Common myeloid progenitor, CD34-positive (primary cell): ENCODE measurements around the gene ATP1A2.
A peak's percentile ranks its signal among the peaks of the same experiment; 100 is the strongest.

Experiments used
- CTCF ChIA-PET: fragments of 350-600 bp; sonication (Branson Sonifier 250); formaldehyde crosslinking; loops from one replicate; lab custom pipeline; 2021; ENCODE audit warnings: antibody characterized with exemption; lab: Charles Lee
- POLR2A ChIA-PET: fragments of 350-600 bp; sonication (Branson Sonifier 250); formaldehyde crosslinking; loops from one replicate; lab custom pipeline; 2021; ENCODE audit warnings: antibody characterized with exemption; lab: Charles Lee
- DNase-seq, 3 donors: peaks; one replicate each; pipeline versions ENCODE4 v3.0.0 to v3.0.0-alpha.2; 2013
- H3K27ac ChIP-seq, 2 experiments: 1 replicate in 1 of 2; 2 replicates in 1 of 2; pipeline ENCODE4 v1.7.0; 2013; ENCODE audit warnings: inconsistent platforms in 2 of 2, low read length in 2 of 2, mild to moderate bottlenecking in 2 of 2, low read depth in 1 of 2, moderate library complexity in 1 of 2; ENCODE audit not compliant: severe bottlenecking in 2 of 2, insufficient read depth in 1 of 2, poor library complexity in 1 of 2
- H3K27me3 ChIP-seq, 5 experiments: replicated peaks in 2 of 5; 1 replicate in 3 of 5; 2 replicates in 2 of 5; pipeline versions ENCODE4 v1.6.1 to v1.7.0; 2013; ENCODE audit warnings: low read length in 4 of 5, mild to moderate bottlenecking in 2 of 5, moderate library complexity in 2 of 5, inconsistent platforms in 1 of 5; ENCODE audit not compliant: insufficient read depth in 5 of 5, control insufficient read depth in 4 of 5
- H3K36me3 ChIP-seq, 4 experiments: 1 replicate in 2 of 4; 2 replicates in 2 of 4; pipeline versions ENCODE4 v1.6.1 to v1.7.0; 2013; ENCODE audit warnings: low read length in 3 of 4, control low read depth in 1 of 4, mild to moderate bottlenecking in 1 of 4; ENCODE audit not compliant: control insufficient read depth in 4 of 4, insufficient read depth in 4 of 4
- H3K4me1 ChIP-seq, 4 experiments: 1 replicate in 3 of 4; 2 replicates in 1 of 4; pipeline versions ENCODE4 v1.6.1 to v1.7.1; 2013; ENCODE audit warnings: low read length in 3 of 4, mild to moderate bottlenecking in 3 of 4, control low read depth in 1 of 4, inconsistent platforms in 1 of 4, moderate library complexity in 1 of 4; ENCODE audit not compliant: control insufficient read depth in 4 of 4, insufficient read depth in 4 of 4; ENCODE audit errors: control extremely low read depth in 1 of 4
- H3K4me3 ChIP-seq, 7 experiments: 1 replicate in 4 of 7; 2 replicates in 3 of 7; pipeline versions ENCODE4 v1.5.1 to v1.7.0; 2013; ENCODE audit warnings: mild to moderate bottlenecking in 7 of 7, low read length in 6 of 7, moderate library complexity in 6 of 7, inconsistent platforms in 2 of 7, low read depth in 2 of 7, control low read depth in 1 of 7; ENCODE audit not compliant: insufficient read depth in 4 of 7, control insufficient read depth in 1 of 7; ENCODE audit errors: extremely low read depth in 1 of 7
- H3K9me3 ChIP-seq, 5 experiments: 1 replicate in 4 of 5; 2 replicates in 1 of 5; pipeline versions ENCODE4 v1.6.1 to v1.7.1; 2013; ENCODE audit warnings: low read length in 4 of 5, mild to moderate bottlenecking in 2 of 5, inconsistent platforms in 1 of 5, low read depth in 1 of 5, moderate library complexity in 1 of 5; ENCODE audit not compliant: control insufficient read depth in 4 of 5, insufficient read depth in 2 of 5; ENCODE audit errors: control extremely low read depth in 1 of 5
- WGBS: methylation state at CpG from one replicate; pipeline ENCODE4 v1.1.5; 2013; ENCODE audit not compliant: insufficient coverage; 5-methylcytosine and 5-hydroxymethylcytosine counted together

The ATP1A2 gene

GRCh38 chr1:160168016-160168415 is 52.5 kb downstream of the ATP1A2 start:
- no peak for DNase-seq
- no peaks in the 10 kb centered on the region for H3K27me3 ChIP-seq
- no peak overlapping the region for H3K27ac ChIP-seq
- peaks cover 4 to 54% (median 26%) of the 10 kb centered on the region in 4 experiments for H3K4me1 ChIP-seq
- ChIA-PET CTCF (interaction anchor here (0.8 to 2.0 kb wide), 2 partner anchors 28 to 62 kb away, joined by 3 to 4 read pairs; no protein-coding TSS in a partner anchor), POLR2A (interaction anchor here (1.1 kb wide), 1 partner anchor 8 kb away, joined by 3 read pairs; no protein-coding TSS in a partner anchor)
- no peaks in the 10 kb centered on the region for H3K36me3 ChIP-seq
- H3K4me3 ChIP-seq, result no peak overlapping the region
- no peaks in the 10 kb centered on the region for H3K9me3 ChIP-seq
- 70% methylated on average over 2 of the region's 5 CpGs for WGBS

DNA sequence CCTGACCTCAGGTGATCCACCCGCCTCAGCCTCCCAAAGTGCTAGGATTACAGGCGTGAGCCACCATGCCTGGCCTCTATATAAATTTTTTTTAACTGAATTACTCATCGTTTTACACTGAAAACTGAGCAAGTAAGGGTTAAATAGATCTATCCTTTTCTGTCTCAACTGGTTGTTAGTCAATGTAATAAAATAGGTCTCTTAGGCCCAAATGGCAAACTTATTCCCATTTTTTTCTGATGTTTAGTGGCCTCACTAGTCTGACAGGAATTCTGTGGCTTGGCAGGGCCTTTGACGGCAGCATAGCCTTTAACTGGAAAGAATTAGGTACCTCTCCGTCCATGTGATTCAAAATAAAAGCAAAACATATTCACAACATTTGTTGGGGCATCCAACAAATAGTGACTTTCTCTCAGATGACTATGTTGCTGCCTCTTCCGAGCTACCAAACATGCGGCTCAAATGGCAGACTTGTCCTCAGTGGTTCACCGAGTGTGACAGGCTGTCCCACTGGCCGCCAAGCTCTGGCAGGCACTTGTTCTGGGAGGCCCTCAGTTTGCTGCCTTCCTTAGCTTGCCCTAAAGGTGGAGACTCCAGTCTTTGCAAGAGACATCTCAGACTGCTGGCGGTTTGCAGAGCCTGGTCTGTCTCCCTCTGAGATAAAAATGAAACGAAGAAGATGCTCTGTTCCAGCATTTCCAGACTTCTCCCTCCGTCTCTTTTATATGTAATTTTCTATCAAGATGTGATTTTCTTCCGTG is 53.2 kb downstream of the ATP1A2 start:
- peaks cover 4 to 50% (median 26%) of the 10 kb centered on the region in 4 experiments for H3K4me1 ChIP-seq
- no peaks in the 10 kb centered on the region for H3K27me3 ChIP-seq
- no peaks in the 10 kb centered on the region for H3K9me3 ChIP-seq
- peak overlapping the region in 1 of 7 experiments; percentile 48 for H3K4me3 ChIP-seq
- WGBS, result 97% methylated on average over 11 of the region's 13 CpGs
- DNase-seq, result no peak
- no peaks in the 10 kb centered on the region for H3K36me3 ChIP-seq
- CTCF ChIA-PET, result interaction anchor here (0.8 to 2.0 kb wide), 6 partner anchors 18 to 83 kb away, joined by 3 to 6 read pairs (median 4); no protein-coding TSS in a partner anchor
- H3K27ac ChIP-seq, result no peak overlapping the region
- POLR2A ChIA-PET, result interaction anchor here (0.7 kb wide), 2 partner anchors 34 to 114 kb away, joined by 4 read pairs; no protein-coding TSS in a partner anchor

DNA sequence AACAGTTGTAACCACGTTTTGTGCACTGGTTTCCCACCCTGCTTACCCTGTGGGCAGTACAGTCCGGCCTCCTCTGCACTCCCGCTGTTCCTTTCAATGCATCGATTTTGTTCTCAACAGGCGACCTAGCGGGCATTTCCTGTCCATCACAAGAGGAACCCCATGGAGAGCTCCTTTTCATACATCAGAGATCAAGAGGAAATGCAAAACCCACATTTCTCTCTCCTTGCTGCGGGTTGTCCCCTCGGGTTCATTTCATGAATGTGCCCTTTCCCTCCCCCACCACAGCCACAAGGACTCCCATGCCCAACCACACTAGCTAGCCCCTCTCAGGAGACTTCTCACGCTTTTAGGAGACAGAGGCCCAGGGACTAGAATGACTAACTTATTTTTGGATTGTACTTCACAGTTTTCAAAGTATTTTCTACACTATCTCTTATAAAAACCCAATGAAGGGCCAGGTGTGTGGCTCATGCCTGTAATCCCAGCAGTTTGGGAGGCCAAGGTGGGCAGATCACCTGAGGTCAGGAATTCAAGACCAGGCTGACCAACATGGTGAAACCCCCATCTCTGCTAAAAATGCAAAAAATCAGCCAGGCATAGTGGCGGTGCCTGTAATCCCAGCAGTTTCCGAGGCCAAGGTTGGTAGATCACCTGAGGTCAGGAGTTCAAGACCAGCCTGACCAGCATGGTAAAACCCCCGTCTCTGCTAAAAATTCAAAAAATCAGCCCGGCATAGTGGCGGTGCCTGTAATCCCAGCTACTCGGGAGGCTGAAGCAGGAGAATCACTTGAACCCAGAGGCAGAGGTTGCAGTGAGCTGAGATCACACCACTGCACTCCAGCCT is 54.2 kb downstream of the ATP1A2 start:
- ChIA-PET POLR2A (interaction anchor here (0.7 to 1.0 kb wide), 2 partner anchors 9 to 33 kb away, joined by 3 to 4 read pairs; no protein-coding TSS in a partner anchor), CTCF (interaction anchor here (1.0 to 2.0 kb wide), 8 partner anchors 14 to 83 kb away, joined by 3 to 6 read pairs (median 4); no protein-coding TSS in a partner anchor)
- peak; percentile 19 to 85 (median 82) for DNase-seq
- no peaks in the 10 kb centered on the region for H3K9me3 ChIP-seq
- WGBS, result 46% methylated on average over 12 of the region's 15 CpGs
- H3K4me3 ChIP-seq, result peak overlapping the region in 2 of 7 experiments; percentile 28 to 48
- H3K27me3 ChIP-seq, result no peaks in the 10 kb centered on the region
- peaks cover 4 to 50% (median 26%) of the 10 kb centered on the region in 4 experiments for H3K4me1 ChIP-seq
- H3K27ac ChIP-seq, result no peak overlapping the region
- H3K36me3 ChIP-seq, result no peaks in the 10 kb centered on the region

DNA sequence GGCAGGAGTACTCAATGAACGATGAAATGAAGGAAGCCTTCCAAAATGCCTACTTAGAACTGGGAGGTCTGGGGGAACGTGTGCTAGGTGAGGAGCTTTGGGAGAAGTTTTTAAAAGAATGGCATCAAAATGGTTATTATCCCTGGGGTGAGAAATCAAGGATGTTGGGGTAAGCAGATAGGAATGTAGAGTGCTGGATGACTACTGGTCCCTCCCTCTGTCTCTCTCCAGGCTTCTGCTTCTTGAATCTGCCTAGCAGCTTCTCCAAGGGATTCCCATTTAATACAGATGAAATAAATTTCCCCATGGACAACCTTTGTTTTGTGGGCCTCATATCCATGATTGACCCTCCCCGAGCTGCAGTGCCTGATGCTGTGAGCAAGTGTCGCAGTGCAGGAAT is 55.8 kb downstream of the ATP1A2 start:
- WGBS, result 100% methylated on average over 4 of the region's 4 CpGs
- Histone ChIP-seq H3K4me3 (no peak overlapping the region), H3K9me3 (no peaks in the 10 kb centered on the region), H3K27ac (no peak overlapping the region), H3K36me3 (no peaks in the 10 kb centered on the region), H3K27me3 (no peaks in the 10 kb centered on the region), H3K4me1 (peaks cover 2 to 41% (median 20%) of the 10 kb centered on the region in 4 experiments)
- CTCF ChIA-PET, result interaction anchor here (1.3 to 2.0 kb wide), 3 partner anchors 12 to 30 kb away, joined by 4 to 6 read pairs (median 4); no protein-coding TSS in a partner anchor
- POLR2A ChIA-PET, result no interaction called here
- DNase-seq, result no peak

DNA sequence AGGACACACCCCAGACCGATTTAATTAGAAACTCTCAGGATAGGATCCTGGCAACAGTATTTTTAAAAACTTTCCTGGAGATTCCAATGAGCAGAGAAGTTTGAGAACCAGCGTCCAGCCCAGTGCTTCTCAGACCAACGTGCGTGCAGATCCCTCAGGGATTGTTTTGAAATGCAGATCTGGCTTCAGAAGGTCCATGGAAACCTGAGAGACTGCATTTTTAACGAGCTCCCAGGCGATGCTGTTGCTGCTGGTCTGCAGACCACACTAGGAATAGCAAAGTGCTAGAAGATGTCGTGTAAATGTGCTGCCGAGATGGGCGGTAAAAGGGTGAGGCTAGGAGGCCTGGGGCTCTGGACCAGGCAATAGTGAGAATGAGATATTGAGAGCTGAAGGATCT is 56.4 kb downstream of the ATP1A2 start:
- ChIA-PET POLR2A (no interaction called here), CTCF (interaction anchor here (1.3 to 1.6 kb wide), 4 partner anchors 11 to 86 kb away, joined by 3 to 5 read pairs (median 4); partner anchors contain the start of gene CASQ1)
- no peak overlapping the region for H3K4me3 ChIP-seq
- H3K4me1 ChIP-seq, result peaks cover 0 to 34% (median 15%) of the 10 kb centered on the region in 4 experiments
- no peaks in the 10 kb centered on the region for H3K36me3 ChIP-seq
- H3K9me3 ChIP-seq, result no peaks in the 10 kb centered on the region
- 93% methylated on average over 9 of the region's 9 CpGs for WGBS
- H3K27ac ChIP-seq, result no peak overlapping the region
- H3K27me3 ChIP-seq, result no peaks in the 10 kb centered on the region
- DNase-seq, result no peak

DNA sequence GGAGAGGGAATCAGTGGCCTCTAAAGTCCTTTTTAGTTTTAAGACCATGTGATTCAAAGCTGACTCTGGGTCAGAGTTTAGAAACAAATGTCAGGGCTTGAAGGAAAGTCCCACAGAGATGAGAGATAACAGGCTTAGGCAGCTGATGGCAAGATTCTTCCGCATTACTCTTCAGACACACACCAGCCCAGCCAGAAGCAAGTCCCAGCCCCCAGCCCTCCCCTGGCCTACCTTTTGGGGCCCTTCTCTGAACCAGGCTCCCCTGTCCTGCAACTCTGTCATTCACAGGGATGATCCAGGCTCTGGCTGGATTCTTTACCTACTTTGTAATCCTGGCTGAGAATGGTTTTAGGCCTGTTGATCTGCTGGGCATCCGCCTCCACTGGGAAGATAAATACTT is 61.7 kb downstream of the ATP1A2 start:
- H3K4me3 ChIP-seq, result no peak overlapping the region
- WGBS, result 100% methylated on average over 2 of the region's 2 CpGs
- no peaks in the 10 kb centered on the region for H3K36me3 ChIP-seq
- ChIA-PET POLR2A (no interaction called here), CTCF (no interaction called here)
- DNase-seq, result no peak
- H3K27ac ChIP-seq, result no peak overlapping the region
- H3K27me3 ChIP-seq, result peaks cover 0 to 3% (median 0%) of the 10 kb centered on the region in 5 experiments
- H3K4me1 ChIP-seq, result no peaks in the 10 kb centered on the region
- H3K9me3 ChIP-seq, result no peaks in the 10 kb centered on the region
